ENCODE results near the gene IRF6.
A peak's percentile ranks its signal among the peaks of the same experiment; 100 is the strongest.

Gene IRF6

DNA sequence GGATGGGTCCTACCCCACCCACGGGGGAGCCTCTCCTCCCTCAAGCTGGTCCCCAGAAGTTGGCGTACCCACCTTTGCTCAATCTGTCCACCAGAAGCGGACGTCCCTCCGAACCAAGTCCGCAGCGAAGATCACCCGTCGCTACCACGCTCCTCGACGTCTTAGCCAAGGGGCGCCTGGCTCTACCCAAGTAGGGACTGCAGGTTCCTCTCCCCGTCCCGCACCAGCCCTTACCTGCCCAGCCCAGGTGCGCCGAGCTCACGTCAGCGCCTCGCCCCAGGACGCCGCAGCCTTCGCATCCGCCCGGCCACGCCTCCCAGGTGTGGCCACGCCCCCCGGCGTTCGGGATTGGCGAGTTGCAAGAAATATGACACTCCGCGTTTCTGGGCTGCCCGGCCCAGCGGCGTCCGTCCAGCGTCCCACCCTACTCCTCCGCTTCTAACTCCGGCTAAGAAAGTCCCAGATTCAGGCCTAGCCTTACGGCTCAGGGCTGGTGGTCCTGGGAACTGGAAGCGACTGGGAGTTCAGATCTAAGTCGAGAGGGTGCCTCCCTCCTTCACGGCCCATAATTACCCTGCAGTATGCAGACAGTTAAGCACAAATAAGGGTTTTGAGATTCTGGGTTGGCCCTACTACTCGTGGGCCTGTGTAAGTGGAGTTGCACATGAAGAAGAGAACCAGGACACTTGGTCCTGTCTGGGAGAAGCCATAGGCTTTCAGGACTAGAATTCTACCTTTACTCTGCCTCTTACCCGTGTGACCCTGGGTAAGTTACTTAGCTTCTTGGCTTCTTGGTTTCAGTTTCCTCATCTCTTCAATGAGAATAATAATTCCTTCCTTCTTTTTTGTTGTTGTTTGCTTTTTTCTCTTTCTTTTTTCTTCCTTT, at the start of gene IRF6:
Gene IRF6, minus strand, starts transcription at position 268 of the 886 bp plus-strand sequence. CDS start 4,729 bp downstream, outside the sequence.
- Histone ChIP-seq H3K9me3 (ENCODE audit: control insufficient read depth in 5 of 5, low read length in 5 of 5) (no peaks in the 10 kb centered on the region), H3K27me3 (ENCODE audit: control insufficient read depth in 5 of 5, insufficient read depth in 4 of 5, low read length in 5 of 5) (peaks cover 0 to 7% (median 2%) of the 10 kb centered on the region in 5 donors), H3K9ac (ENCODE audit: low read length in 5 of 5) (peak within 1 kb of the TSS in 2 of 5 donors; percentile 51 to 60), H3K4me1 (ENCODE audit: control insufficient read depth in 5 of 5, insufficient read depth in 5 of 5, low read length in 5 of 5) (peaks cover 0 to 14% (median 10%) of the 10 kb centered on the region in 5 donors), H3K36me3 (ENCODE audit: control insufficient read depth in 5 of 5, insufficient read depth in 5 of 5, low read length in 5 of 5) (no peaks in the 10 kb centered on the region), H3K4me3 (ENCODE audit: low read depth in 1 of 5, low read length in 5 of 5) (peak within 1 kb of the TSS; percentile 43 to 69 (median 50)), H3K27ac (ENCODE audit: low read depth, low read length) (no peak within 1 kb of the TSS)

- Histone ChIP-seq H3K9me3 (ENCODE audit: control insufficient read depth in 5 of 5, low read length in 5 of 5) (no peaks in the 10 kb centered on the region), H3K36me3 (ENCODE audit: control insufficient read depth in 5 of 5, insufficient read depth in 5 of 5, low read length in 5 of 5) (peaks cover 23 to 45% (median 37%) of the 10 kb centered on the region in 5 donors), H3K4me1 (ENCODE audit: control insufficient read depth in 5 of 5, insufficient read depth in 5 of 5, low read length in 5 of 5) (no peaks in the 10 kb centered on the region), H3K27ac (ENCODE audit: low read depth, low read length) (no peak overlapping the region), H3K4me3 (ENCODE audit: low read depth in 1 of 5, low read length in 5 of 5) (no peak overlapping the region), H3K9ac (ENCODE audit: low read length in 5 of 5) (no peak overlapping the region), H3K27me3 (ENCODE audit: control insufficient read depth in 5 of 5, insufficient read depth in 4 of 5, low read length in 5 of 5) (no peaks in the 10 kb centered on the region)
Observed at GRCh38 chr1:209855623-209856022, 49.7 kb upstream of the IRF6 start.

DNA sequence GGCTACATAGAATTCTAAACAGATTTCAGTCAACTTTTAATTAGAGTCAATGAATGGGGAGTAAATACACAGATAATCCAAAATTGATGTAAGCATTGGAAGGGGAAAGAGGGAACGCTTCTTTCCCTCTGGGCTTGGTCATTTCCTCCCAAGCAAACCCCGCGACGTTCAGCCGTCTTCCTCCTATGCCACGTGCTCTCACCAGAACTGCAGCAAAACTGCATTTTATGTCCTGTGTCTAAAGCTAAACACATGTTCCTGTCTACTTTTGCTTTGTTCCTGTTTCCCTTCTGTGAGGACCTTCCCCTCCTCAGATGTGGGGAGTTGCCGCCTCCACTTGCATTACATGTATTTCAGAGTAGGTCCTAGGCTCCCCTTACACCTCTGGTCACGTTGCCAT, 49.1 kb upstream of the IRF6 start:
- Histone ChIP-seq H3K27me3 (ENCODE audit: control insufficient read depth in 5 of 5, insufficient read depth in 4 of 5, low read length in 5 of 5) (no peaks in the 10 kb centered on the region), H3K4me3 (ENCODE audit: low read depth in 1 of 5, low read length in 5 of 5) (no peak overlapping the region), H3K9me3 (ENCODE audit: control insufficient read depth in 5 of 5, low read length in 5 of 5) (no peaks in the 10 kb centered on the region), H3K9ac (ENCODE audit: low read length in 5 of 5) (no peak overlapping the region), H3K4me1 (ENCODE audit: control insufficient read depth in 5 of 5, insufficient read depth in 5 of 5, low read length in 5 of 5) (no peaks in the 10 kb centered on the region), H3K36me3 (ENCODE audit: control insufficient read depth in 5 of 5, insufficient read depth in 5 of 5, low read length in 5 of 5) (peaks cover 24 to 45% (median 40%) of the 10 kb centered on the region in 5 donors), H3K27ac (ENCODE audit: low read depth, low read length) (no peak overlapping the region)

DNA sequence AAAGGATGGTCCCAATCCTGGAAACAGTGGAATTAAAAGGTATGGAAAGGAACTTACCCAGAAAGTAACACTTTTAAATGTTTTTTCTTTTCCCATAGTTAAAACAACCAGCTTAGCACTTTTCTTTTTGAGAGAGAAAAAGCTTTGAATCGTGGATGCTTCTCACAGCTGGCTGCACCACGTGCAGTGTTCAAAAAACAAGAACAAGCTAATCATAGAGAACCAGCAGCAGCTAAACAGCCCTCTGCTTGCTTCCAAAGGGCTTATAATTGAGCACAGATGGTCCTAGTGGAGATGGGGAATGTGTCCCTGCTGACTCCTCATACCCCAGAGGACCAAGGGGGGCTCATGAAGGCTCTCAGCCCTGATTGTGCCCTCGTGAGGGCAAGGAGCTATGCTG, 48.3 kb upstream of the IRF6 start:
- peaks cover 26 to 52% (median 48%) of the 10 kb centered on the region in 5 donors for H3K36me3 ChIP-seq (ENCODE audit: control insufficient read depth in 5 of 5, insufficient read depth in 5 of 5, low read length in 5 of 5)
- no peaks in the 10 kb centered on the region for H3K4me1 ChIP-seq (ENCODE audit: control insufficient read depth in 5 of 5, insufficient read depth in 5 of 5, low read length in 5 of 5)
- H3K27me3 ChIP-seq (ENCODE audit: control insufficient read depth in 5 of 5, insufficient read depth in 4 of 5, low read length in 5 of 5) = no peaks in the 10 kb centered on the region
- no peak overlapping the region for H3K9ac ChIP-seq (ENCODE audit: low read length in 5 of 5)
- H3K27ac ChIP-seq (ENCODE audit: low read depth, low read length) = no peak overlapping the region
- H3K9me3 ChIP-seq (ENCODE audit: control insufficient read depth in 5 of 5, low read length in 5 of 5) = no peaks in the 10 kb centered on the region
- H3K4me3 ChIP-seq (ENCODE audit: low read depth in 1 of 5, low read length in 5 of 5) = no peak overlapping the region

- H3K9me3 ChIP-seq (ENCODE audit: control insufficient read depth in 5 of 5, low read length in 5 of 5) = no peaks in the 10 kb centered on the region
- no peaks in the 10 kb centered on the region for H3K27me3 ChIP-seq (ENCODE audit: control insufficient read depth in 5 of 5, insufficient read depth in 4 of 5, low read length in 5 of 5)
- H3K4me1 ChIP-seq (ENCODE audit: control insufficient read depth in 5 of 5, insufficient read depth in 5 of 5, low read length in 5 of 5) = no peaks in the 10 kb centered on the region
- no peak overlapping the region for H3K9ac ChIP-seq (ENCODE audit: low read length in 5 of 5)
- peaks cover 26 to 58% (median 53%) of the 10 kb centered on the region in 5 donors for H3K36me3 ChIP-seq (ENCODE audit: control insufficient read depth in 5 of 5, insufficient read depth in 5 of 5, low read length in 5 of 5)
- no peak overlapping the region for H3K4me3 ChIP-seq (ENCODE audit: low read depth in 1 of 5, low read length in 5 of 5)
- no peak overlapping the region for H3K27ac ChIP-seq (ENCODE audit: low read depth, low read length)
Observed at GRCh38 chr1:209853676-209854075, 47.7 kb upstream of the IRF6 start.

DNA sequence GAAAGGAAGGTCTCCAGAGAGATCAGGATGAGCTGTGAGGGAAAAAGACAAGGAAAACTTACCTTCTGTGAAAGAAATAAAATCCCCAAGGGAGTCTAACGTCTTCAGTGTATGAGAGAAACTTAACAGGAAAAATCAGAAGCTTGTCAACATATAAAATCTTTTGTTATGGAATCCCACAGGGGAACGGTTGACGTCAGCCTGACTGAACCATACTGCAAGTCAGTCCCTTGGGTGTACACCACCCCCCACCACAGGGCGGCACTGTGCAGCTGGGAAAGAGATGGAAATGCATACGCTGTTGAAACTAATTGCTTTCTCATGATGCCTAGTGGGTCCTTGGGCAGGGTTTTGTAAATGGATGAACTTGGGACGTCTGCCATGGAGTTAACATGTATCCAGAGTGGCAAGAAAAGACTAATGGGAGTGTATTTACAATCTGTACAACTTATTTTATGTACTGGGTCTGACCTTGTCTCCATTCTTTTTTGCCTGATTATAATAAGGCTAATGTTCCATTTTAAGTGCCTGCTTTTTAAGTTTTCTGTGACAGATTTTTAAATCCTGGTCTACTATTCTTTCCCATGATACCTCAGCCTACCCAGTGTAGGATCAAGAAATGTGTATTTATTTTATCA, 44.5 kb upstream of the IRF6 start:
- H3K9me3 ChIP-seq (ENCODE audit: control insufficient read depth in 5 of 5, low read length in 5 of 5) = no peaks in the 10 kb centered on the region
- no peak overlapping the region for H3K9ac ChIP-seq (ENCODE audit: low read length in 5 of 5)
- peaks cover 39 to 78% (median 69%) of the 10 kb centered on the region in 5 donors for H3K36me3 ChIP-seq (ENCODE audit: control insufficient read depth in 5 of 5, insufficient read depth in 5 of 5, low read length in 5 of 5)
- H3K27me3 ChIP-seq (ENCODE audit: control insufficient read depth in 5 of 5, insufficient read depth in 4 of 5, low read length in 5 of 5) = no peaks in the 10 kb centered on the region
- no peaks in the 10 kb centered on the region for H3K4me1 ChIP-seq (ENCODE audit: control insufficient read depth in 5 of 5, insufficient read depth in 5 of 5, low read length in 5 of 5)
- no peak overlapping the region for H3K4me3 ChIP-seq (ENCODE audit: low read depth in 1 of 5, low read length in 5 of 5)
- H3K27ac ChIP-seq (ENCODE audit: low read depth, low read length) = no peak overlapping the region

GRCh38 chr1:209849388-209849787, 43.4 kb upstream of the IRF6 start:
- Histone ChIP-seq H3K9me3 (ENCODE audit: control insufficient read depth in 5 of 5, low read length in 5 of 5) (no peaks in the 10 kb centered on the region), H3K4me1 (ENCODE audit: control insufficient read depth in 5 of 5, insufficient read depth in 5 of 5, low read length in 5 of 5) (no peaks in the 10 kb centered on the region), H3K27ac (ENCODE audit: low read depth, low read length) (no peak overlapping the region), H3K27me3 (ENCODE audit: control insufficient read depth in 5 of 5, insufficient read depth in 4 of 5, low read length in 5 of 5) (no peaks in the 10 kb centered on the region), H3K4me3 (ENCODE audit: low read depth in 1 of 5, low read length in 5 of 5) (no peak overlapping the region), H3K9ac (ENCODE audit: low read length in 5 of 5) (no peak overlapping the region), H3K36me3 (ENCODE audit: control insufficient read depth in 5 of 5, insufficient read depth in 5 of 5, low read length in 5 of 5) (peaks cover 42 to 79% (median 64%) of the 10 kb centered on the region in 5 donors)

DNA sequence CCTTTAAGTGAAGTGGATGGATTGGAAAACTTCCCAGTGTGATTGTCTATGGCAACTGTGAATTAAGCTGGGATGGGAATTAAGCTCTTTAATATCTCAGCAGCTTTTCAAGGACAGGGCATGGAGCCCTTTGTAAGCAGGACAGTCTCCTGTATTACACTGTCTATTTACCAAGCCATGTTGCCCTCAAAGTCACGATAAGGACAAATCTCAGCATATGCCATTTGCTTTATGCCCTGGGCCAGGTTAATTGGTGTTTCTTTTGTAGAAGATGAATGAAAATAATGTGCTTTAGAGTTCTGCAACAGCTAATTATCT, 39.4 kb upstream of the IRF6 start:
- Histone ChIP-seq H3K27ac (ENCODE audit: low read depth, low read length) (no peak overlapping the region), H3K9me3 (ENCODE audit: control insufficient read depth in 5 of 5, low read length in 5 of 5) (no peaks in the 10 kb centered on the region), H3K9ac (ENCODE audit: low read length in 5 of 5) (no peak overlapping the region), H3K27me3 (ENCODE audit: control insufficient read depth in 5 of 5, insufficient read depth in 4 of 5, low read length in 5 of 5) (no peaks in the 10 kb centered on the region), H3K36me3 (ENCODE audit: control insufficient read depth in 5 of 5, insufficient read depth in 5 of 5, low read length in 5 of 5) (peaks cover 50 to 83% (median 68%) of the 10 kb centered on the region in 5 donors), H3K4me1 (ENCODE audit: control insufficient read depth in 5 of 5, insufficient read depth in 5 of 5, low read length in 5 of 5) (no peaks in the 10 kb centered on the region), H3K4me3 (ENCODE audit: low read depth in 1 of 5, low read length in 5 of 5) (no peak overlapping the region)

- Histone ChIP-seq H3K9me3 (ENCODE audit: control insufficient read depth in 5 of 5, low read length in 5 of 5) (no peaks in the 10 kb centered on the region), H3K27ac (ENCODE audit: low read depth, low read length) (no peak overlapping the region), H3K36me3 (ENCODE audit: control insufficient read depth in 5 of 5, insufficient read depth in 5 of 5, low read length in 5 of 5) (peaks cover 53 to 87% (median 70%) of the 10 kb centered on the region in 5 donors), H3K4me3 (ENCODE audit: low read depth in 1 of 5, low read length in 5 of 5) (no peak overlapping the region), H3K4me1 (ENCODE audit: control insufficient read depth in 5 of 5, insufficient read depth in 5 of 5, low read length in 5 of 5) (no peaks in the 10 kb centered on the region), H3K9ac (ENCODE audit: low read length in 5 of 5) (no peak overlapping the region), H3K27me3 (ENCODE audit: control insufficient read depth in 5 of 5, insufficient read depth in 4 of 5, low read length in 5 of 5) (no peaks in the 10 kb centered on the region)
Observed at GRCh38 chr1:209844695-209845407, 38.9 kb upstream of the IRF6 start.

GRCh38 chr1:209840611-209841010, 34.7 kb upstream of the IRF6 start:
- H3K36me3 ChIP-seq (ENCODE audit: control insufficient read depth in 5 of 5, insufficient read depth in 5 of 5, low read length in 5 of 5) = peaks cover 67 to 93% (median 85%) of the 10 kb centered on the region in 5 donors
- H3K4me3 ChIP-seq (ENCODE audit: low read depth in 1 of 5, low read length in 5 of 5) = no peak overlapping the region
- H3K27ac ChIP-seq (ENCODE audit: low read depth, low read length) = no peak overlapping the region

More at GRCh38 chr1:209840611-209841010, 34.7 kb upstream of the IRF6 start:
- Histone ChIP-seq H3K9ac (ENCODE audit: low read length in 5 of 5) (no peak overlapping the region), H3K9me3 (ENCODE audit: control insufficient read depth in 5 of 5, low read length in 5 of 5) (no peaks in the 10 kb centered on the region), H3K27me3 (ENCODE audit: control insufficient read depth in 5 of 5, insufficient read depth in 4 of 5, low read length in 5 of 5) (no peaks in the 10 kb centered on the region), H3K4me1 (ENCODE audit: control insufficient read depth in 5 of 5, insufficient read depth in 5 of 5, low read length in 5 of 5) (no peaks in the 10 kb centered on the region)

All from subcutaneous abdominal adipose tissue (tissue), 5 donors.